ENCODE results near the gene ZBTB7B. TPM values are rescaled to one million over a fixed set of nuclear protein-coding genes. Genes with fewer than 3 reads are reported as not detected.

ZBTB7B gene
- total RNA-seq, 6 experiments from 2014 or later: 31.1 to 37.1 (median 34.1) TPM

DNA sequence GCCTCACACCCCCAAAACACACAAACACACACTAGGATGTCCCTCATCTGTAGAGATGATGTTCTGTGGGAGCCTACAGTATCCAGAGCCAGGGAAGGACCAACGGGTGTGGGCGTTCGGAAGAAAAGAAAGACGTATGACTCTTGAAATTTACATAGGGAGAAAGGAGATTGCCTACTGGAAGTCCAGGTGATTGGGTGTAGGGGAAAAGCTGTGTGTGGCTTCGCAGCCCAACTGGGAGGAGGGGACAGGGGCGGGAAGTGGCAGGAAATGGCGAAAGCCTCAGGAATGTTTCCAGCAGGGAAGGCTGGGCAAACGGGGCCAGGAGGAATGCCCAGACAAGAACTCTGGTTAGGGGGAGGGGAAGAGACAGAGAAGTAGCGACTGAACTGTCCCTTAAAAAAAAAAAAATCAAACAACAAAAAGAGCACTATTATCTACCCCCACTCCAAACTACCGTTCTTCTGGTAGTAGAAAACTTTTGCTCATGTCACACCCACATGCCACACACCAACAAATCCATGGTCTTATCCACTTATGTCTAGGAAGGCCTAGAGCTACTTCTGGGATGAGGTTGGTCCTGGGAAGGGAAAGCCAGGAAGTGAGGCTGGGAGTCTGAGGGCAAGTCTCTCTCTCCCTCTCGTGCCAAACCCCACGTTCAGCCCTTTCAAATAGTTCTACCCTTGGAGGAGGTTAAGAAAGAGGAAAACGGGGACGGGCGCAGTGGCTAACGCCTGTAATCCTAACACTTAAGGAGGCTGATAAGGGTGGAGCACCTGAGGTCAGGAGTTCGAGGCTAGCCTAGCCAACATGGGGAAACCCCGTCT is 29.9 kb upstream of the ZBTB7B start:
- Mint-ChIP-seq H3K27ac (no peak overlapping the region), H3K27me3 (ENCODE audit: insufficient read depth) (peaks cover 7% of the 10 kb centered on the region), H3K9me3 (no peaks in the 10 kb centered on the region), H3K36me3 (ENCODE audit: low read depth) (peaks cover 33% of the 10 kb centered on the region), H3K4me1 (ENCODE audit: low read depth) (peaks cover 21% of the 10 kb centered on the region), H3K4me3 (no peak overlapping the region)
- DNase-seq: peak; percentile 95
- TF ChIP-seq, protein P1, sequence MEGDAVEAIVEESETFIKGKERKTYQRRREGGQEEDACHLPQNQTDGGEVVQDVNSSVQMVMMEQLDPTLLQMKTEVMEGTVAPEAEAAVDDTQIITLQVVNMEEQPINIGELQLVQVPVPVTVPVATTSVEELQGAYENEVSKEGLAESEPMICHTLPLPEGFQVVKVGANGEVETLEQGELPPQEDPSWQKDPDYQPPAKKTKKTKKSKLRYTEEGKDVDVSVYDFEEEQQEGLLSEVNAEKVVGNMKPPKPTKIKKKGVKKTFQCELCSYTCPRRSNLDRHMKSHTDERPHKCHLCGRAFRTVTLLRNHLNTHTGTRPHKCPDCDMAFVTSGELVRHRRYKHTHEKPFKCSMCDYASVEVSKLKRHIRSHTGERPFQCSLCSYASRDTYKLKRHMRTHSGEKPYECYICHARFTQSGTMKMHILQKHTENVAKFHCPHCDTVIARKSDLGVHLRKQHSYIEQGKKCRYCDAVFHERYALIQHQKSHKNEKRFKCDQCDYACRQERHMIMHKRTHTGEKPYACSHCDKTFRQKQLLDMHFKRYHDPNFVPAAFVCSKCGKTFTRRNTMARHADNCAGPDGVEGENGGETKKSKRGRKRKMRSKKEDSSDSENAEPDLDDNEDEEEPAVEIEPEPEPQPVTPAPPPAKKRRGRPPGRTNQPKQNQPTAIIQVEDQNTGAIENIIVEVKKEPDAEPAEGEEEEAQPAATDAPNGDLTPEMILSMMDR (IDR thresholded peaks at IDR 0.05): no peak

DNA sequence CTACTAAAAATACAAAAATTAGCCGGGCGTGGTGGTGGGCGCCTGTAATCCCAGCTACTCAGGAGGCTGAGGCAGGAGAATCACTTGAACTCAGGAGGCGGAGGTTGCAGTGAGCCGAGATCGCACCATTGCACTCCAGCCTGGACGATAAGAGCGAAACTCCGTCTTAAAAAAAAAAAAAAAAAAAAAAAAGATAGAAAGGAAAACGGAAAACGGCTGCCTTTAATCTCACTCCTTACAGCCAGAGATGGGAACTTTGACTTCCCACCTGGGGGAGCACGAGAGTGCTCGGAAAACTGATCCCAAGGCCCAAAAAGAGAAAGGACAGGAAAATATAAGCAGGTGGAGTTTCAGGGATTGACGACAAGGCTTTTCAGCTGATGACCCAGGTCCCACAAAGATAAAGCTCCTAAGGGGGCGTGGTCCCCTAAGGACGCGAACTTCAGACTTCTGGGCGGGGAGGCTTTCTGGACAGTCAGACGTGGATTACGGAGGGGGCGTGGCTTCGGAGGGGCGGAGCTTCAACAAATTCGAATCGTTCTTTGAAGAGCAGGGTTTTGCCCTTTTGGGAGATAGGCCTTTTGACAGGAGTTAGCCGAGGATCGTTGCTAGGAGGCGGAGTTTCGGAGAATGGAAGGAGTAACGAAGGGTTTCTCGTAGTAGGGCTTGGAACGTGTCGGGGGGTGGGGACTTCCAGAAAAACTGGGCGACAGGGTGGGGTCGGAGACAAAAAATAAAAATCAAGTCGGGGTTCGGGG is 29.1 kb upstream of the ZBTB7B start:
- TF ChIP-seq, protein P1 (IDR thresholded peaks at IDR 0.05): peak; percentile 36
- Mint-ChIP-seq H3K4me1 (ENCODE audit: low read depth) (peaks cover 13% of the 10 kb centered on the region), H3K27ac (no peak overlapping the region), H3K36me3 (ENCODE audit: low read depth) (peaks cover 25% of the 10 kb centered on the region), H3K4me3 (no peak overlapping the region), H3K27me3 (ENCODE audit: insufficient read depth) (peaks cover 7% of the 10 kb centered on the region), H3K9me3 (no peaks in the 10 kb centered on the region)
- peak; percentile 97 for DNase-seq

DNA sequence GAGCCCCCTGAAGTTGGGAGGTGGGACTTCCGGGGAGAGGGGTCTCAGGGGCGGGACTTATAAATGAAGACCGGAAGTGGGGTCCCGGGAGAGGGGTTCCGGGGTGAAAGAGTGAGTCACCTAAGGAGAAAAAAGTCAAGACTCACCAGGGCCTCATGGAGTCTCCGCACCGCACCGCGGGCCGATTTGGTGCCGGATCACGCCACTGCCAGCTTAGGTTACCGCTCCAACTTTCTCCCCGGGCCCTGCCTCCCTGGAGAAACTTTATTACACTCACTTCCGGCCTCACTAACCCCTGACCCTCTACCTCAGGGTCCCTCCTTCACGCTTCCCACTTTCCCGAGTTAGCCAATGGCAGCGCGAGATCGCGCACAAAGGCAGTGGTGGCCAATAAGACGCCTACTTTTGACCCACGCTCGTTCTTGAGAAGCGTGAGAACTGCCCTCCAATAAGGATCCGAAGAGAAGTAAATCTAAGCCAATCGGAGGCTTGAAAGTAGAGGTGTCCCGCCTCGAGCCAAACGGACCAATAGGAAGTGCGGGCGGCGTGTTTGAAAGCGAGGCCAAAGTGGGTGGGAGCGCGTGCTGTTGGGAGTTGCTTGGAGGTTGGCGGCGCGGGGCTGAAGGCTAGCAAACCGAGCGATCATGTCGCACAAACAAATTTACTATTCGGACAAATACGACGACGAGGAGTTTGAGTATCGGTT is 28.3 kb upstream of the ZBTB7B start, which contains the start of gene CKS1B:
Gene CKS1B, plus strand, starts transcription at position 580 of the 706 bp plus-strand sequence. Its CDS starts 65 bp downstream, at position 645.
- TF ChIP-seq, protein P1 (IDR thresholded peaks at IDR 0.05): no peak
- H3K4me1 Mint-ChIP-seq (ENCODE audit: low read depth): peaks cover 6% of the 10 kb centered on the region
- H3K27ac Mint-ChIP-seq: no peak within 1 kb of the TSS
- peaks cover 2% of the 10 kb centered on the region; the same call in 1 of the 2 replicates for H3K27me3 Mint-ChIP-seq (ENCODE audit: insufficient read depth)
- H3K9me3 Mint-ChIP-seq: no peaks in the 10 kb centered on the region
- peaks cover 21% of the 10 kb centered on the region for H3K36me3 Mint-ChIP-seq (ENCODE audit: low read depth)
- H3K4me3 Mint-ChIP-seq: no peak within 1 kb of the TSS
- peak; percentile 100 for DNase-seq

DNA sequence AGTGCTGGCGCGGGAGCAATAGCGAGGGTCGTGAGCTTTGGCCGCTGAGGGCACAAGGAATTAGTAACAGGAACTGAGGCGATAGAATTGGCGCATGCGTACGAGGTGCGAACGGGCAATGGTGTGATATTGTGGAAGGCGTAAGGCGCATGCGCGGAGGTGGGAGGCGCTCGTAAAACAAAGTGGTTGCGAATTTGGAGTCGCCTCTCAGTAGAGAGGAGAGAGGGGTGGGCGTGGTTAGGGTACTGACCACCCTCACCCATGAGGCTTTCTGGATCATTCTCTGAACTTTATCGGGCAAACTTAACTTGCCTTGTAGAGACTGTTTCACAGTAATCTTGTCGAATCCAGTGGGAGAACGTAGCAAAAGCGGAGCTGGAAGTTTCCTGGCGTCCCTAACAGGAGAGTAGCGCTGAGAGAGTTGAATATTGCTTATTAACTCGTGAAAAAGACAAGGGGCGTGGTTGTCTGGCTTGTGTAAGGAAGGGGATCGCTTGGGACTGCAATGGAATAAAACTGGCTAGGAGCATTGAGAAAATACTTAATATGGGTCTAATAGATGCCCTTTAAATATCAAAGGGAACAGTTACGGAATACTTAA is 27.7 kb upstream of the ZBTB7B start:
- no peaks in the 10 kb centered on the region for H3K9me3 Mint-ChIP-seq
- peaks cover 2% of the 10 kb centered on the region; the same call in 1 of the 2 replicates for H3K27me3 Mint-ChIP-seq (ENCODE audit: insufficient read depth)
- peak; percentile 89 for DNase-seq
- no peak overlapping the region for H3K27ac Mint-ChIP-seq
- H3K4me3 Mint-ChIP-seq: no peak overlapping the region
- peaks cover 6% of the 10 kb centered on the region for H3K4me1 Mint-ChIP-seq (ENCODE audit: low read depth)
- H3K36me3 Mint-ChIP-seq (ENCODE audit: low read depth): peaks cover 20% of the 10 kb centered on the region
- TF ChIP-seq, protein P1 (IDR thresholded peaks at IDR 0.05): no peak

Data from HFFc6 (cell line).